Neural cell (in vitro differentiated cells): ENCODE data around the gene FAM210A. TPM values are rescaled to one million over a fixed set of nuclear protein-coding genes. Genes with fewer than 3 reads are reported as not detected.

Experiments used
- H2AFZ ChIP-seq: fragments of 200-600, 300-800 bp; sonication (generic), shearing (Covaris generic); 2 replicates; pipeline ENCODE4 v1.6.0; 2014; ENCODE audit warnings: low read depth, mild to moderate bottlenecking, antibody characterized with exemption, low read length, moderate library complexity
- H3F3A ChIP-seq: fragments of 200-600 bp; shearing (Covaris generic); 2 replicates; pipeline ENCODE4 v1.6.1; 2016; ENCODE audit warnings: mild to moderate bottlenecking, moderate library complexity, mixed read lengths, antibody characterized with exemption, low read length; ENCODE audit not compliant: insufficient read depth, poor library complexity, severe bottlenecking
- H3K27ac ChIP-seq: fragments of 200-600, 300-800 bp; sonication (generic), shearing (Covaris generic); 2 replicates; pipeline ENCODE4 v1.5.1; 2014; ENCODE audit warnings: mild to moderate bottlenecking, low read length, moderate library complexity
- H3K27me3 ChIP-seq: fragments of 300-800, 200-600 bp; sonication (generic), shearing (Covaris generic); 2 replicates; pipeline ENCODE4 v1.6.0; 2014; ENCODE audit warnings: mild to moderate bottlenecking, low read depth, low read length, moderate library complexity; ENCODE audit not compliant: insufficient read depth
- H3K36me3 ChIP-seq: fragments of 300-800, 200-600 bp; sonication (generic), shearing (Covaris generic); 2 replicates; pipeline ENCODE4 v1.5.1; 2014; ENCODE audit warnings: mild to moderate bottlenecking, antibody characterized with exemption, low read length, moderate library complexity; ENCODE audit not compliant: insufficient read depth
- H3K4me2 ChIP-seq: fragments of 300-800, 200-600 bp; sonication (generic), shearing (Covaris generic); 2 replicates; pipeline ENCODE4 v1.6.0; 2014; ENCODE audit warnings: mild to moderate bottlenecking, low read length
- H3K4me3 ChIP-seq: fragments of 300-800, 200-600 bp; sonication (generic), shearing (Covaris generic); 2 replicates; pipeline ENCODE4 v1.5.1; 2014; ENCODE audit warnings: mild to moderate bottlenecking, low read length, moderate library complexity
- H3K79me2 ChIP-seq: fragments of 200-600 bp; shearing (Covaris generic); replicated peaks from 2 replicates; pipeline ENCODE4 v1.6.0; 2014; ENCODE audit warnings: mild to moderate bottlenecking, low read length, moderate library complexity; ENCODE audit not compliant: insufficient read depth
- H3K9ac ChIP-seq: fragments of 300-800, 200-600 bp; sonication (generic), shearing (Covaris generic); 2 replicates; pipeline ENCODE4 v1.6.1; 2016; ENCODE audit warnings: mild to moderate bottlenecking, low read length, mixed read lengths
- H3K9me2 ChIP-seq: fragments of 200-600 bp; shearing (Covaris generic); 2 replicates; pipeline ENCODE4 v1.6.1; 2016; ENCODE audit warnings: mild to moderate bottlenecking, low read length, mixed read lengths; ENCODE audit not compliant: insufficient read depth
- H3K9me3 ChIP-seq: fragments of 200-600, 300-800 bp; sonication (generic), shearing (Covaris generic); 2 replicates; pipeline ENCODE4 v1.6.1; 2016; ENCODE audit warnings: mild to moderate bottlenecking, mixed run types, low read length, moderate library complexity, mixed read lengths
- H4K20me1 ChIP-seq: fragments of 200-600 bp; shearing (Covaris generic); 2 replicates; pipeline ENCODE4 v1.6.1; 2016; ENCODE audit warnings: mild to moderate bottlenecking, mixed run types; ENCODE audit not compliant: insufficient read depth
- CTCF ChIP-seq: fragments of 450-650 bp; IDR thresholded peaks from 2 replicates; pipeline ENCODE4 v1.5.1; 2014; ENCODE audit warnings: antibody characterized with exemption, mild to moderate bottlenecking, moderate library complexity; ENCODE audit not compliant: poor library complexity, severe bottlenecking
- EP300 ChIP-seq: fragments of 450-650 bp; conservative IDR thresholded peaks from 2 replicates; pipeline ENCODE4 v1.6.1; 2014; ENCODE audit warnings: antibody characterized with exemption, mild to moderate bottlenecking, moderate library complexity; ENCODE audit not compliant: poor library complexity, severe bottlenecking
- EZH2 ChIP-seq: fragments of 200-600, 300-800 bp; shearing (Covaris generic), sonication (generic); IDR thresholded peaks from 2 replicates; pipeline ENCODE4 v1.6.1; 2014; ENCODE audit warnings: antibody characterized with exemption, low read length, borderline replicate concordance, mild to moderate bottlenecking; ENCODE audit not compliant: insufficient read depth, poor library complexity, severe bottlenecking
- MXI1 ChIP-seq: fragments of 450-650 bp; conservative IDR thresholded peaks from 2 replicates; pipeline ENCODE4 v1.6.1; 2014; ENCODE audit warnings: antibody characterized with exemption, mild to moderate bottlenecking; ENCODE audit not compliant: poor library complexity, severe bottlenecking
- POLR2AphosphoS5 ChIP-seq: IDR thresholded peaks from 2 replicates; pipeline ENCODE4 v1.6.1; 2012
- RAD21 ChIP-seq: fragments of 450-650 bp; conservative IDR thresholded peaks from 2 replicates; pipeline ENCODE4 v1.6.1; 2014; ENCODE audit warnings: antibody characterized with exemption, mild to moderate bottlenecking, moderate library complexity
- REST ChIP-seq: IDR thresholded peaks from 2 replicates; pipeline ENCODE4 v1.6.1; 2012; ENCODE audit warnings: borderline replicate concordance
- SMC3 ChIP-seq: fragments of 450-650 bp; conservative IDR thresholded peaks from 2 replicates; pipeline ENCODE4 v1.6.1; 2014; ENCODE audit warnings: antibody characterized with exemption, mild to moderate bottlenecking, moderate library complexity; ENCODE audit not compliant: poor library complexity
- TAF1 ChIP-seq: IDR thresholded peaks from 2 replicates; pipeline ENCODE4 v1.6.1; 2012; ENCODE audit warnings: low read depth
- polyA plus RNA-seq: library from polyadenylated mRNA; depleted of rRNA; stranded (reverse); fragments of >200 nt; gene quantifications from 2 replicates; pipeline ENCODE4 v1.2.3, GENCODE V29; 2014

The FAM210A gene
- polyA plus RNA-seq, 1 donor from 2014 or later = 11.5 TPM

- Histone ChIP-seq H3K4me2 (no peak overlapping the region), H3F3A (no peaks in the 10 kb centered on the region), H3K9me3 (no peaks in the 10 kb centered on the region), H3K27me3 (no peaks in the 10 kb centered on the region), H3K9ac (no peak overlapping the region), H4K20me1 (no peaks in the 10 kb centered on the region), H2AFZ (no peak overlapping the region), H3K27ac (no peak overlapping the region), H3K36me3 (no peaks in the 10 kb centered on the region), H3K4me3 (no peak overlapping the region), H3K79me2 (no peaks in the 10 kb centered on the region), H3K9me2 (no peaks in the 10 kb centered on the region)
- TF ChIP-seq POLR2AphosphoS5 (no peak), REST (no peak), EP300 (no peak), SMC3 (no peak), TAF1 (no peak), RAD21 (no peak), EZH2 (no peak), CTCF (no peak), MXI1 (no peak)
These were observed 106.7 kb downstream of the FAM210A start for GRCh38 chr18:13619505-13620205.

GRCh38 chr18:13618760-13619438 lies 107.5 kb downstream of the FAM210A start:
- no peak for TF ChIP-seq POLR2AphosphoS5
- TF ChIP-seq MXI1 = no peak
- no peak for TF ChIP-seq TAF1
- TF ChIP-seq EP300 = no peak
- TF ChIP-seq RAD21 = no peak
- no peak for TF ChIP-seq REST
- no peak for TF ChIP-seq SMC3
- no peak for TF ChIP-seq CTCF
- TF ChIP-seq EZH2 = no peak
- Histone ChIP-seq H3K79me2 (no peaks in the 10 kb centered on the region), H3K4me2 (no peak overlapping the region), H3K27me3 (no peaks in the 10 kb centered on the region), H3K36me3 (no peaks in the 10 kb centered on the region), H3K9me3 (no peaks in the 10 kb centered on the region), H4K20me1 (no peaks in the 10 kb centered on the region), H3K4me3 (no peak overlapping the region), H3K27ac (no peak overlapping the region), H2AFZ (no peak overlapping the region), H3F3A (no peaks in the 10 kb centered on the region), H3K9me2 (no peaks in the 10 kb centered on the region), H3K9ac (no peak overlapping the region)
